ENCODE data around the gene HK1.

The HK1 gene

GRCh38 chr10:69372126-69372980 is 94.1 kb downstream of the HK1 start:
- in situ Hi-C loops (cut with MboI; ENCODE audit: low sequenced_read_pairs): no loop called here

DNA sequence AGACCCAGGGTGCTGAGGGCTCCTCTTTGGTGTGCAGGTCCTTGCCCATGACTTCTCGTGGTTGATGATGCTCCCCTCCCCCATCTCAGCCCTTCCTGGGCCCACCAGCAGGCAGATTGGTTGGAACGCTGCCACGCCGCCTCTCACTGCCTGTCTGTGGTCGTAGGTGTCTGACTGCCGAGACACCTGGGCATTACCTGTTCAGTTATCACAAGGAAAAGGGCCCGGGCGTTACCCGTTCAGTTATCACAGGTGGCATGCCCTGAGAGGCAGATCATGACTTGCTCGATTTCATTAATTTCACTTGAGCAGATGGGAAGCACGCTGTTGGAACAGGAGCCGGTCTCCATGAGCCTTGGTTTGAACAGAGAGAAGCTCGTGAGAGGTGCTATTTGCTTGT is 95.9 kb downstream of the HK1 start:
- in situ Hi-C loops (cut with MboI; ENCODE audit: low sequenced_read_pairs): no loop called here

DNA sequence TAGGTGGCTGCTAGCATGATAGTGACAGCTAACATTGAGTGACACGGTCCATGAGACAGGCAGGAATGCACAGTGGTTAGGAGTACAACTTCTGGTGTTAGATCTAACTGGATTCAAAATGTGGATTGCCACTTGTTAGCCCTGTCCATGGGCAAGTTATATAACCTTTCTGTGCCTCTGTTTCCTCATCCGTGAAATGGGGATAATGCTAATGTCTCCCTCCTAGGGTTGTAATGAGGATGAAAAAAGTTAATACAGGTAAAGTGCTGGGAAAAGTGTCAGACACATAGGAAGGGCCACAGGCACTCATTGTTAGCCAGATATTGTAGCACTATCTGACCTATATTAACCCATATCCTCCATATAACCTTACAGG is 96.6 kb downstream of the HK1 start:
- in situ Hi-C loops (cut with MboI; ENCODE audit: low sequenced_read_pairs): no loop called here

DNA sequence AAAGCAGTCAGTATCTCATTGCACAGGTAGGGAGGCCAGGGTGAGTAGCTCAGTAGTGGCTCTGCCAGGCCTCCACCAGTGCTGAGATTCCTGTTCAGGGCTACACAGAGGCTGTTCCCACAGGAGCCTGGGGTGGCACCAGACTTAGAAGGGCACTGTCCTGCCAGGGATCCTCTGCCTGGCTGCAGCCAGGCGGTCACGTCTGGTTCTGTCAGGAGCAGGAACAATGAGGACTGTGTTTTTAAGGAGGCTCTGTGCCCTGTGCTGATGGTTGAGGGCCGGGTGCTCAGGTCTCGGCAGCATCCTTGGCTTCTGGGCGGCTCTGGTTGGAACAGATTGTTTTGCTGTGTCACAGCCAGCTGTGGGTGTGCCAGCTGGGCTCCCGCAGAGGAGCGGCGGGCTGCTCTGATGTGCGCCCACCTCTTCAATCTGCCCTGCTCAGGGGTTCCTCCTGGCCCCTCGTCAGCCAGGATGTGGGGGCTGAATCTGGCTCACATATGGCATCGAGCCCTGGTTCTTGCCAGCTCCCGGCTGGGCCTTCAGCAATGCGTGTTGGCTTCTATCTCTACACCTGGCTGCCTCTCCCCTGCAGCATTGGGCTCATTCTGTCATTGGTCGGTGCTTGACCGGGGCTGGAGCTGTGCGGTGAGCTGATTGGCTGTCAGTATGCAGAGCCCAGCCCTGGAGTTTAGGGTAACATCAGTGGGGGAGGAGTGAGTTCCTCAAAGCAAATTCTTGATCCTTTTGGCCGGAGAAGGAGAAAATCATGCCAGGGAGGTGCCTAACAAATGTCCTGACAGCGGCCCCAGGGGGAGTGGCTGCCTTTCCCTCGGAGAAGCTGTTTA is 97.2 kb downstream of the HK1 start:
- in situ Hi-C loops (cut with MboI; ENCODE audit: low sequenced_read_pairs): no loop called here

DNA sequence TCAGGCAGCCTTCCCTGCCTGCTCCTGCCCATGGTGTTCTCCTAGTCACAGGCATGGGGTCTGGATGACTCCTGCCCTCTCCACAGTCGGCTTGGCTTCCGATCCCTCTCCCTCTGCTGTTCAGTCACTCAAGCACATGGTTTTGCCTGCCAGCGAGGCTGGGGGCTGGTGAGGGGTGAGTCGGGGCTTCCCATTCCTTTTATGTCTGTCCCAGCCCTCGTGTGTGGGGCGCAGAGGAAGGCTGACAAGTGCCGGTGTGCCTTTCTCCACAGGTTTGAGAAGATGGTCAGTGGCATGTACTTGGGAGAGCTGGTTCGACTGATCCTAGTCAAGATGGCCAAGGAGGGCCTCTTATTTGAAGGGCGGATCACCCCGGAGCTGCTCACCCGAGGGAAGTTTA is 98.4 kb downstream of the HK1 start:
- in situ Hi-C loops (cut with MboI; ENCODE audit: low sequenced_read_pairs): no loop called here

DNA sequence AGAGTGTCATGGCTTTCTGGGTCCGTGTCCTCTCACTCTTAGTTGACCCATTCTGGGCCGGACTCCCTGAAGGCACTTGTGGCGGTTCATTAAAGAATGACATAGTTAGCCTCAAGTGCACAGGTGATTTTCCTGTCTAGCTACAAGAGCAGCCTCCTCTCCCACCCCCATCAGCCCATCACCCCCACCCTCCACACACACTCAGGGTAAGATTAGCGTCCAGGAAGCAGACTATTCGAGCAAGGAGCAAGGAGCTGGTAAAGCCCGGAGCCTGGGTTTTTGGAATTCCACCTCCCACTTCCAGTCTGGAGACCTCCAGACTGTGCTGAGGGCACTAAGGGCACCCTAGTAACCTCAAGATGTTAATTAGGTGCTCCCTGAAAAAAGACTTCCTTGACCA is 98.9 kb downstream of the HK1 start:
- in situ Hi-C loops (cut with MboI; ENCODE audit: low sequenced_read_pairs): no loop called here

DNA sequence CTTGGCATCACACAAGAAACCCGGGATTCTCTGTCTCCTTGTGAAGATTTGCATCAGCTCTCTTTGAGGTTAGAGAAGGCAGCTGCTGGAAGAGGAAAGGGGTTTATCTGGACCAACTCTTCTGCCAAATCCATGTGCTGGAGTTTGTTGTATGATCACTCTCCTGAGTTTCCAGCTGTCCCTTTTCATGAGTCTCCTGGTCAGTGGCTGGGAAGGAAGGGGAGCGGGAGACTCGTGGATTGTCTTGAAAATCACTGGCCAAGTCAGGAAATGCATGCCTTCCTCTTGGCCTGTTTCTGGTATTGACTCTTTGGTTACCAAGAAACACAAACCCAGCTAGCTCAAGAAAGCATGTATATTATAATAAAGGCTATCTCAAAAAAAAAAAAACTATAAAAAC is 99.6 kb downstream of the HK1 start:
- in situ Hi-C loops (cut with MboI; ENCODE audit: low sequenced_read_pairs): no loop called here

GRCh38 chr10:69379800-69380199 is 101.5 kb downstream of the HK1 start:
- in situ Hi-C loops (cut with MboI; ENCODE audit: low sequenced_read_pairs): no loop called here

DNA sequence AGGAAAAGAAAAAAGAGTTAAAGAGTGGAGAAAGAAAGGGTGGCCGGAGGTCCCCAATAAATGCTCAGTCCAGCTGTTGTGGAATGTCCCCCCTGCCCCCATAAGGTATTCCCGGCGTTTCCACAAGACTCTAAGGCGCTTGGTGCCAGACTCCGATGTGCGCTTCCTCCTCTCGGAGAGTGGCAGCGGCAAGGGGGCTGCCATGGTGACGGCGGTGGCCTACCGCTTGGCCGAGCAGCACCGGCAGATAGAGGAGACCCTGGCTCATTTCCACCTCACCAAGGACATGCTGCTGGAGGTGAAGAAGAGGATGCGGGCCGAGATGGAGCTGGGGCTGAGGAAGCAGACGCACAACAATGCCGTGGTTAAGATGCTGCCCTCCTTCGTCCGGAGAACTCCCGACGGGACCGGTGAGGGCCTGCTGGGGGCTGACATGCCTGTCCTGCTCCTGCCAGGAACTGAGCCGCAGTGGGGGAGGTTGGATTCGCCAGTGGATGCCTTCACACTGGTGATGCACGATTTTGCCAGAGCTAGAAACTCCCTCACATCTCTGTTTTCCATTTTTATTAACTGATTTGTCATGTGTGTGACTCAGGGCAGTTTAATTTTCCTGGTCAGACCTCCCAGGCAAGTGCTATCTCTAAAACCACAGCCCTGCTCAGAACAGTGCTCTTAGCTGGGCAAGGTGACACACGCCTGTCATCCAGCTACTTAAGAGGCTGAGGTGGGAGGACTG is 104.3 kb downstream of the HK1 start:
- in situ Hi-C loops (cut with MboI; ENCODE audit: low sequenced_read_pairs): no loop called here

- in situ Hi-C loops (cut with MboI; ENCODE audit: low sequenced_read_pairs): no loop called here
These were observed 105.3 kb downstream of the HK1 start for GRCh38 chr10:69383558-69383957.

- in situ Hi-C loops (cut with MboI; ENCODE audit: low sequenced_read_pairs): no loop called here
These were observed 106.0 kb downstream of the HK1 start for GRCh38 chr10:69384320-69384719.

GRCh38 chr10:69385454-69386350 is 107.4 kb downstream of the HK1 start:
- in situ Hi-C loops (cut with MboI; ENCODE audit: low sequenced_read_pairs): no loop called here

DNA sequence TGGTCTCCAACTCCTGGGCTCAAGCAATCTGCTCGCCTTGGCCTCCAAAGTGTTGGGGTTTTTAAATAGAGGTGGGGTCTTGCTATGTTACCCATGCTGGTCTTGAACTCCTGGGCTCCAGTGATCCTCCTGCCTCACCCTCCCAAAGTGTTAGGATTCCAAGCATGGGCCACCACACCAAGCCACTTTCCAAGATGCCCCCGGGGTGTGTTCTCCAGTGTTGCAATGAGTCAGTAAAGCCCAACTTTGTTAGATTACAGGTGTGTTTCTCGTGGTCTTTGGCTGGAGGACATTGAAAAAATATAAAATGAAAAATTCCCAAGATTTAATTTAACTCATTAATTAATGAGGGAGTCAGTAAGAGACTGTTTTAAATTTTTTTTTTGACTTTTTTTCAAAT is 109.2 kb downstream of the HK1 start:
- in situ Hi-C loops (cut with MboI; ENCODE audit: low sequenced_read_pairs): no loop called here

- in situ Hi-C loops (cut with MboI; ENCODE audit: low sequenced_read_pairs): no loop called here
These were observed 110.2 kb downstream of the HK1 start for GRCh38 chr10:69388488-69388887.

DNA sequence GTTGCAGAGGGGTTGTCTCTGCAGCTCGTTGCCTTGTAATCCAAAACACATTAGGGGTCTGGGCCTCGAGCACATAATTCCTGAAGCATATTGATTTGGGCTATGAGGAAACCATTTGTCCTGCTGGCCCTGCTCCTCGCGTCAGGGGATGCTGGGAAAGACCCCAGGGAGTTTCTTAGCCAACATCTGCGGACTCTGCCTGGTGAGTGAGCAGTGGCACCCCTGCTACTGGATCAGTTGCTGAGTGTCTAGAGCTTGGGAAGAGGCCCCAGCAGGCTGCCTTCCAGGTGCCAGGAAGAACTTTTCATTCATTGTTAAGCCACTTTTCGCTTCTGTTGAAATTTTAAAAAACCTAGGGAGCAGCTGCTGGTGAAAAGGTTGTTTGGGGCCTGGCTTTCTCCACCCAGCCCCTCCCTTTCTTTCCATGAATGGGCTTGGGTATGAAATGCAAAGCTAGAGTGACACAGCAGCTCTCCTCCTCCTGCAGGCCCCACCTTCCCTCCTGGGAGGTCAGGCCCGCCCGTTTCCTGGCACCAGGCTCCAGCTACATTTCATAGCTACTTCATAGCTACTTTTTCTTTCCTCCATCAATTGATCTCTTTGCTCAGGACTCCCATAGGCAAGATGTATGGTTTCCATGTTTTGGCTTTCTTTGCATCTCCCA is 111.7 kb downstream of the HK1 start:
- in situ Hi-C loops (cut with MboI; ENCODE audit: low sequenced_read_pairs): loop anchor here (10.0 kb wide), 1 partner anchor 155 kb away; no protein-coding TSS in a partner anchor

DNA sequence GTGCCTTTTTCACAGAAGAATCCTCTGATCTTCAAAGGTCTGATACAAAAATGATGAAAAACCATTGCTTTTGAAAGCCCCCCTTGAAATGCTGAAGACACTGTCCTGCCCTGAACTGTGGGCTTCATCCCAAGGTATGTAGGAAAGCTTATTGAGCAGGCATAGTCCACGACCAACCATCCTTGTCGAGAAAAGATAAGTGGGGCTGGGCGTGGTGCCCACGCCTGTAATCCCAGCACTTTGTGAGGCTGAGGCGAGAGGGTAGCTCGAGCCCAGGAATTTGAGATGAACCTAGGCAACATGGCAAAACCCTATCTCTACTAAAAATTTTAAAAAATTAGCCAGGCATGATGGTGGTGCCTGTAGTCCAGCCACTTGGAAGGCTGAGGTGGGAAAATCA is 112.9 kb downstream of the HK1 start:
- in situ Hi-C loops (cut with MboI; ENCODE audit: low sequenced_read_pairs): loop anchor here (10.0 kb wide), 1 partner anchor 156 kb away; no protein-coding TSS in a partner anchor

DNA sequence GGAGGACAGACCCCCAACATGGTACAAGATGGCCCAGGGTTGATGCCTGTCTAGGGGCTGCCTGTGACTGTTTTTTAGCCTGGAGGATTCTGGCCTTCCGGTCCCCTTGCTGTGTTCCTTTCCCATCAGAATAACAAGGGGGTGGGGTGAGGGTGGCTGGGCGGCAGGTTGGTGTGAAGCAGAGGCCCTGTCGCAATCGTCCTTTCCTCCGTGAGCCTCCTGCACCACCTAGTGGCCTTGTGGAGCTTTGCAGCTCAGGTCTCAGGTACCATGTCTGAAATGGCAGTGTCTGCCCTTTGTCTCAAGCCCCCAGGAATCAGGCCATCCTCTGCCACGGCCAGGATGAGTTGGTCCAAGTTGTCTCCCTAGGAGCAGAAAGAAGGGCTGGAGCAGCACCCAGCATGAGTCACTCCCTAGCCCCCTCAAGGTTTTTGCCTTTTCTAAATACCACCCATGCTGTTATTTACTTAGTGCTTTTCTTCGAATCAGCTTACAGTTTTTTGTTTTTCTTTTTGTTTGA is 114.2 kb downstream of the HK1 start:
- in situ Hi-C loops (cut with MboI; ENCODE audit: low sequenced_read_pairs): loop anchor here (10.0 kb wide), 1 partner anchor 158 kb away; no protein-coding TSS in a partner anchor

- in situ Hi-C loops (cut with MboI; ENCODE audit: low sequenced_read_pairs): loop anchor here (10.0 kb wide), 1 partner anchor 159 kb away; no protein-coding TSS in a partner anchor
These were observed 115.7 kb downstream of the HK1 start for GRCh38 chr10:69394020-69394419.

- in situ Hi-C loops (cut with MboI; ENCODE audit: low sequenced_read_pairs): loop anchor here (10.0 kb wide), 1 partner anchor 163 kb away; no protein-coding TSS in a partner anchor
These were observed 119.7 kb downstream of the HK1 start for GRCh38 chr10:69397972-69398371.

All from HL-60/S4 treated with phorbol 12-myristate 13-acetate at 8.2 ng/mL for 4 days and 3 days (cell line).